Femur (tissue), 1 donor: Measurements from ENCODE around the gene PLXDC1.
A peak's percentile ranks its signal among the peaks of the same experiment; 100 is the strongest.

Experiments used
- DNase-seq: peaks from one replicate; pipeline ENCODE4 v3.0.0-alpha.2; 2017

The PLXDC1 gene

DNA sequence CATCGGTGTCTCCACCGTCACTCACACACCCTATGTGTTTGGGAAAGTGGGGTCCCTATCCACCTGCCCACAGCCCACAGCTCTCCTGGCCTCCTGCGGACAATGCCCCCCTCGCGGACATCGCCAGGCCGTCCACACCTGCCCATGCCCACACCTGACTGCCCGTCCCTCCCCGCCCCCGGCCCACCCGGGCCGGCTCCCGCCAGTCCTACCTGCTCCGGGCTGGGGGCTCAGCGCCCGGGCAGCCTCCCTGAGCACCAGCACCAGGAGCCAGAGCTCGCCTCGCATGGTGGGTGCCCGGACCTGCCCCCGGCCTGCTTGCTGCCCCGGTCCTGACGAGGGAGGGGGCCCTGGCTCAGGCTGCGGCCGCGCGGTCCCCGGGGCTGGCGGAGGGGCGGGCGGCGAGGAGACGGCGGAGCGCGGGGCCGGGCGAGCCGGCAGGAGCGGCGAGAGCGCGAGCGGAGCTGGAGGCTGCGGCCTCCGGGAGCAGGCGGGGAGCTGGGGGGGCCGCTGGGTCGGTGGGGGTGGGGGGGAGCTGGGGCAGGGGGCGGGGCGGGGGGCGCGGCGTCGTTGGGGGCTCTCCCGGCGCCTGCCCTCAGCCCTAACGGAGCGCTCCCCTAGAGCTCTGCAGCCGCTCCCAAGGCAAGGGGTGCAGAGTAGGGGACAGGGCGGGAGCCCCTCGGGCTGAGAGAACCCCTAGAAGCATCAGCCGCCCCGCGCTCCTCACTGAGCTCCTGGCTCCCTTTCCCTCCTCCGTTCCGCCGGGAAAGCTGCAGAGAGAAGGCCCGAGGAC lies at the start of gene PLXDC1:
Gene PLXDC1 (minus strand): TSS at position 488 of the 793 bp plus-strand sequence. CDS start 200 bp downstream, at position 288.
- no peak for DNase-seq

DNA sequence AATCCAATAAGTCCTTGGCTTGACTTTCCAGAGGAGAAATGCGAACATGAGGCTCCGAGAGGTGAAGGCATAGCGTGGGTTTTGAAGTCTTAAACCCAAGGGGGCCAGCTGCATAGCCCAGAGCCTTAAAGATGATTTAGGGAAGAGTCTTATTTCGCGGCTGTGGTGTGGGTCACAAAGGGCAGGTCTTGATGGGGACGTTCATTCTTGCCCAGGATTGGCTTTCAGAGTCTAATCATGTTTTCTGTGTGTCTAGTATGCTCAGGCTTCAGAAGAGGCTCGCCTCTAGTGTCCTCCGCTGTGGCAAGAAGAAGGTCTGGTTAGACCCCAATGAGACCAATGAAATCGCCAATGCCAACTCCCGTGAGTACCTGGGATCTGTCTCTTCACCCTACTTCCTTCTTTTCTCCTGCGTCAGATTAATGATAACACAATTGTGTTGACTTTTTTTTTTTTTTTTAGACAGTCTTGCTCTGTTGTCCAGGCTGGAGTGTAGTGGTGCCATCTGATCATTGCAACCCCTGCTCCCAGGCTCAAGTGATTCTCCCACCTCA lies 49.6 kb upstream of the PLXDC1 start:
- DNase-seq, result peak; percentile 9

DNA sequence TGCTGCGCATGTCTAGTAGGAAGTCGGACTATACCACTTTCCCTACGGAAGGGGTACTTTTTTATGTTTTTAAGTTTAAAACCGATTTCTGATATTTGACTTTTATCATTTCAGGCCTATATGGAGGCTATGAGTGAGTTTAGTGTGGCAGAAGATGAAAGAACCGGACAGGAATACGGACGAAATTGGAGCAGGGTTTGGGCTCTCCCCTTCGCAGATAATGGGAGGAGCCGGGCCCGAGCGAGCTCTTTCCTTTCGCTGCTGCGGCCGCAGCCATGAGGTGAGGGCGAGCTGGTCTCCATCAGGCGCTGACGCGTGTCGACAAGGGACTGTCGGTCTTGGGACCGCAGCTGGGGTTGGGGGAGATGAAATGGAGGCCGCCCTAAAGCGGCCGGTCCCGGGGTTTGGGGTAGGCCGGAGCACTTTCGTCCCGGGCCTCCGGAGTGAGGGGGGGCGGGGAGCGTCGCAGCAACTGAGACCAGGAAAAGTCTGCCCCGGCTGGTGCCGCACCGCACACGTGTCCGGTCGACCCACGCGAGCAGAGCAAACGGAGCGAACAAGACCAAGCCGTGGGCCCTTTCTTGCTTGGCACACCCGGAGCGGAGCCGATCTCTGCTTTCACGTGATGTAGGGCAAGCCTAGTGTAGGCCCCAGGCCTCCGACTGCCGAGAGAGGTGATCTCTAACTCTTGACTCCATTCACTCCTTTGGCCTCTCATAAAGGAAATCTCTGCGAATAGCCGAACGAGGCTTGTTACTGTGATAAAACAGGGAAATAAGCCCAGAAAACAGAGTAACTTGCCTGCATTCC lies 48.8 kb upstream of the PLXDC1 start, which contains the start of gene RPL19:
Gene RPL19 (plus strand): TSS at position 214 of the 810 bp plus-strand sequence. CDS start 62 bp downstream, at position 276.
- DNase-seq, result peak; percentile 85

DNA sequence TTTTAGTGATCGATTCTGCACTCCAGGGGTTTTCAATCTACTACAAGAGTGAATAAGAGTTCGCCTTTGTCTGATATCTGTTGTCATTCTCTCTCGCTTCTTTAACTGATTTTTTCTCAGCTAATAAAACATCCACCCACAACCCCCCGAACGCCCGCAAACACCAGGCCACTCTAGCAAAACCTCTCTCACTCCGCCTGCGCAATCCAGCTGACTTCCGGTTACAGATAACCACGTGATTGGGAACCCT lies 48.3 kb upstream of the PLXDC1 start:
- peak; percentile 94 for DNase-seq

DNA sequence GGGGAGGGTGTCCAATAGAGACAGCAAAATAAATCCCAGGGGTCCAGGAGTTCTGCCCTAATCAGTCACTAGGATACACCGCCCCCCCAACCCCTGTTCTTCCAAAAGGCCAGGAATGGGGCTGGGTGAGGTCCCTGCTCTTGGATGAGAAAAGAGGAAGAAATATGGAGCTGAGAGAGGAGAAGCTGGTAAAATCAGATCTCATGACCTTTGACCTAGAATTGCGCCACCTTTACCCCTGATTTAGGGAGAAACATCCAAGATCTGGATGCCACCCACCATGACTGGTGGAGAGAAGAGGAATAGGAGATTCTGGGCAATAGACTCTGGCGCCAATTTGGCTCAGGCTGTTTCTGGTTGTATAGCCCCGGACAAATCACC lies 46.7 kb upstream of the PLXDC1 start:
- no peak for DNase-seq

DNA sequence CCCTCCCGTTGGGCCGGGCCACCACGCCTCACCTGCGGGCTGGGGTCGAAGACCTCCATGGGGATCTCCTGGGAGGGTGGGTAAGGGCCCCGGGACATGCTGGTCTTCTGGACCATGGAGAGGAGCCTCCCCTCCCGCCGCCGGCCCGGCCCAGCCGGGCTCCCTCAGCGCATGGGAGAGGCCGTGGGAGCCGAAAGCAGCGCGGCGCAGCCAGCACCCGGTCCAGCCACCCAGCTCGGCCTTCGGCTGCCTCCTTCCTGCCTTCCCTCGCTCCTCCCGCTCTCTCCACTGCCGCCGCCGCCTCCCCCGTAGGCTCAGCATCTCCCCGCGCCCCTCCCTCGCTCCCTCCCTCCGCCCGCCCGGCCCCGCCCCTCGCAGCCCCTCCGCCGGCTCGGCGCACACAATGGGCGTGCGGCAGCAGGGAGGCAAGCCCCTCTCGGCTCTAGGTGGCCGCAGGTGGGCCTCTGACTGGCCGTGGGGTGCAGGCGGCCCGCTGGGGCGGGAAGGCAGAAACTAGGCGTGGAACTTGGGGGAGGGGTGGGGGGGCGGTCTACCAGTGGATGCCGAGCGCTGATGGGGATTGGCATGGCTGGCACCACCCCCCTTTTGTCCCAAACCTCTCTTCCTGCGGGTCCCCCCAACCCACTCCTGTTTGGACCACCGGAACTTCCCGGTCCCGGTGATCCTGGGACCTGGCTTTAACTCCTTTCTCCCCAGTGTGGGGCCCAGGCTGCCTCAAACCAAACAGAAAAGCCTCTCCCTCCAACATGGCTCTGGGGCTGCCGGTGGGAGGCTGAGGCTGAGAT lies 46.1 kb upstream of the PLXDC1 start, which contains the start of gene CACNB1:
Gene CACNB1 (minus strand): TSS at position 290 of the 806 bp plus-strand sequence. CDS start 174 bp downstream, at position 116.
- peak; percentile 91 for DNase-seq

DNA sequence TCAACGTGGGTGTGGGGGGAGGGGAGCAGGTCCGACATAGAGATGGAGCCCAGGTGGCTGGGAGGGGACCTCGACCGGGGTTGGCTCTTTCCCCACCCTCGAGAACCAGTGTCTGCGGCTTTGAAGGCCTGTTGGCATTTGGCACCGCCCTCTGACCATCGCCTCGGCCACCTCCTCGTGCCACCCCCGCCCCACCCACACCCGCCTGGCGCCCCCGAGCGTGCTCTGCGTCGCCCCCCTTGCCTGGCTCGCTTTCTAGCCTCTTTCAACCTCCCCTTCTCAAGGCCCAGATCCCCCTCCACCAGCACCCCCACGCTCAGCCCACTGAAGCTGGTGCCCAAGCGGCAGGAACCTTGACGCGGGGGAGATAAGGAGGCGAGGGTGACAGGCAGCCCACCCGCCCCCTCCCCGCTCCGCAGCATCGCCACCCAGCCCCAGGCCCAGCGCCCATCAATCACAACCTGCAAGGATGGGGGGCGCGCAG lies 45.4 kb upstream of the PLXDC1 start:
- DNase-seq, result peak; percentile 79

DNA sequence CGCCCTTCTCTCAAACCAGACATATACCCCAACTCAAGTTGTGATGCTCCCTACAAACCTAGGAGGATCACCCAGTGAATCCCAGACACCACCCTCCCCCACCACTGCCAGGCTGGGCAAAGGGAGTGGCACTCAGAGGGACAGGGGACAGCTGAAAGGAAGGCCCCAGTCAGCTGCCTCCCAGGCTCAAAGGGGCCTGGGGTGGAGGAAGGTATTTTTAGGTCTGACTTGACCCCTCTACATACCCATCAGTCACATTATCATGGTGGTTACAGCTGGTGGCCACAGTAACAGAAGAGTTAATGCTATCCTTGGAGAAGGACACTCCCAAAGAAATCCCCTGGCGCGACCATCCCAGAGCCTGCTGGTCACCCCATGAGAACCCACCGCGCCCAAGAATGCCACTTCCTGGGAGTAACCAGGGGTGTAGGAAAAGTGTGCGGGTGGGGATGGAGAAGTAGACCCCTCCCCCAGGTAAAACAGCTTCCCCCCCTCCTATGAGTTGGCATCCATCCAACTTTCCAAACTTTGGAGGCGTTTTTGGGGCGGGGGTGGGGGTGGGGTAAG lies 44.9 kb upstream of the PLXDC1 start:
- DNase-seq, result peak; percentile 72

DNA sequence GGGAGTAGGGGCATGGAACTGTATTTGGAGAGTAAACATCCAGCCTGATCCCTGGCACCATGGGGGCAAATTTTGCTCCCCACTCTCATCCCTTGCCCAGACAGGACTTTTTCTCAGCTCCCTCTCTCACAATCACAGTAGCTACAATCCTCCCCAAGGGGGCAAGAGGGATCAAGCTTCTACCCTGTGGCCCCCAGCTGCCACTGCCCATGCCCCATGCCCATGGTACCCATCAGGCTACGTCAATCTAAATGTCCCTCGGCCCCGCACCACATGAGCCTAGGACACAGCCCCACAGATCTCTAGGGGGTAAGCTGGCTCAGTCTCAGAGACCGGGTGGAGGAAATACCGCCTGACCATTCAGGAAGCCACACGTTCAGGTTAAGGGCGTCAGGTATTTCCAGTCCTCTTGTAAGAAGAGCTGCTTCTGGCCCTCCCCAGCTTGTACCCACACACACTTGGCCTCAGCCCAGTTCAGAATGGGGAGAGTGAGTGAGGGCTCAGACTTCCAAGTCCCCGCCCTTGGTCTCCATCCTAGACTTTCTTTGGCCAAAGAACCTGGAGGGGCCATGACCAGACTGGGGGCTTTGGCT lies 44.2 kb upstream of the PLXDC1 start:
- peak; percentile 78 for DNase-seq

DNA sequence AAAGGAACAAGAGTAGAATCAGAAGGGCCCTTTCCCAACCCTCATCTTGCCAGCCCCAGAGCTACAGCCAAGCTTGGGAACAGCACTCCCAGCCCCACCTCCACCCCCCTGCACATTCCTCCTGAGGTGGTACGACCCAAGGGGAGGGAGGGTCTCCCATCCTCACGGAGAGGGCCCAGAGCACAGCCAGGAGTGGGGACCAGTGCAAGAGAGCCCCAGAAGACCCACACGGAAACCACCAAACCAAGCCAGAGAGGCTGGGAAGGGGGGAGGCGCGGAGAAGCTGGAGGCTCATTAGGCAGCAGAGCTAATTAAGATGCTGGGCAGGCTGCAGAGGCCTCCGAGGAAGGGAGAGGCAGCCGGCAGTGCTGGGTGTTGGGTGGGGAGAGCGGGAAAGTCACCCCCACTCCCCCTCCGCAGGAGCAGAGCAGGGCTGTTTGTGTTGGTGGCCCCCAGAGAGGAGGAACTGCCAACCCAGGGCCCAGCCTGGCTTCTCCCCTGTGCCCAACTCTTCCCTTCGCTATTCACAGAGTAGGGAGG lies 43.6 kb upstream of the PLXDC1 start:
- peak; percentile 37 for DNase-seq

DNA sequence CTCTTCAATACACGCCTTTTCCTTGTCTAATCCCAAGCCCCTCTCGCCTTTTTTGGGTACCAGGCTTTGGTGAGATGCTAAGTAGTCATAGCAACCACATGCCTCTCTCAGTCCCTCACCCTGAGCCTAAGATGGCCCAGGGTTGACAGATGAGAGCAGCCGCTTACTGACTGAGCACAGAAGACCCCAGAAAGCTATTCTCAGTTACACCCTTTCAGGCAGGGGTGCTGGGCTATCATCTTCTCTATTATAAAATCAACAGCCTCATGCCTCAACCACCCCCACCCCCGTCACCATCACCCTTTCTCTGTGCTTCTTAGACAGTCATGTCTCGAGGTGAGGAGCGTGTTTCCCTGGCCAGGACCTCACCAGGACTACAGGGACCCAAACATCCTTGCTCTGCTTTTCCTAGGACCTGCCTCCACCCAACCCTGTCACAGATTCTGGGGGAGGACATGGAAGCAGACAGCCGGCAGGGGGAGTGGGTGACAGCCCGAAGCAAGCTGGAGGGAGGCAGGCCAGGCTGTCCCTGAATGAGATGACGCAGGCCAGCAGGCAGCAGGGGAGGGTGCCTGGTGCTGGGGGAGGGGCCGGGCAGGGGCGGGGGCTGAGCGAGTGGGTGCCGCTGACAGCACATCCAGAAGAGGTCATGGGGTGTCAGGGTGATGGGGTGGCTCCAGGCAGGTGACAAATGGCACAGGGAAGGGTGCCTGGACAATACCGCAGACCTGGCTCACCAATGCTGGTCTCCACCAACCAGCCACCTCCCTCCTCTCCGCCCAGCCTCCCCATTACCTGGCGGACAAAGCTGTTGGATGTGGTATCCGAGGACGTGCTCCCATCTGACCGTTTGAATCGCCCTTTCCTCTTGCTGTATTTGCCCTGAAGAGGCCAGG lies 42.9 kb upstream of the PLXDC1 start:
- DNase-seq, result peak; percentile 78

DNA sequence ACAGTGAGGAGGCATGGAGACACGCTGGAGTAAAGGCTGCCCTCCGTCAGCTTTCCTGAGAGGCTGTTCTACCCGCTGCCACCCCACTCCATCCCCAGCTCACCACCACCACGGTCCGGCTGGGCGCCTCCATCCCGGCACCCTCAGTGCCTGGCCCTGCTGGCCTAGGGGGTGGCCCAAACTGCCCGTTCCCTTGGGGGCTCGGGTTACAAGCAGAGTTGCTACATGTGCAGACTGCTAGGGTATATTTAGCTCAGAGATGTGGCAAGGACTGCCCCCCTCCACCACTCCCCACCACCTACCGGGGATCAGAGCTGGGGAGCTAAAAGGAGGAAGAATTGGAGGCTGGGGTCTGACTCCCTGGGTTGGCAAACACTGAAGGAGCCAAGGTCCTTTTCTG lies 41.9 kb upstream of the PLXDC1 start:
- peak; percentile 50 for DNase-seq

DNA sequence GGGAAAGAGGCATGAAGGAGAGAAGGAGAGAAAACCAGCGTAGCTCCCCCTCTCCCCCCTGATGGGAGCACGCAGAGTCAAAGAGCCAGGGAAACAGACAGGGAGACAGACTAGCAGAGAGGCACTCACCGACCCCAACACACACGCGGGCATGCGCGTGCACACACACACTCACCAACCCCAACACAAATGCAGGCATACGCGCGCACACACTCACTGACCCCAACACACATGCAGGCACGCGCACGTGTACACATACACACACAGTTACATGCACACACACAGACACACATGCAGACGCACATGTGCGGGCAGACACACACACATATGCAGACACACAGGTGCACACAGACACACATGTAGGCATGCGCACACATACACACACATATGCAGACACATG lies 41.5 kb upstream of the PLXDC1 start:
- DNase-seq, result no peak

DNA sequence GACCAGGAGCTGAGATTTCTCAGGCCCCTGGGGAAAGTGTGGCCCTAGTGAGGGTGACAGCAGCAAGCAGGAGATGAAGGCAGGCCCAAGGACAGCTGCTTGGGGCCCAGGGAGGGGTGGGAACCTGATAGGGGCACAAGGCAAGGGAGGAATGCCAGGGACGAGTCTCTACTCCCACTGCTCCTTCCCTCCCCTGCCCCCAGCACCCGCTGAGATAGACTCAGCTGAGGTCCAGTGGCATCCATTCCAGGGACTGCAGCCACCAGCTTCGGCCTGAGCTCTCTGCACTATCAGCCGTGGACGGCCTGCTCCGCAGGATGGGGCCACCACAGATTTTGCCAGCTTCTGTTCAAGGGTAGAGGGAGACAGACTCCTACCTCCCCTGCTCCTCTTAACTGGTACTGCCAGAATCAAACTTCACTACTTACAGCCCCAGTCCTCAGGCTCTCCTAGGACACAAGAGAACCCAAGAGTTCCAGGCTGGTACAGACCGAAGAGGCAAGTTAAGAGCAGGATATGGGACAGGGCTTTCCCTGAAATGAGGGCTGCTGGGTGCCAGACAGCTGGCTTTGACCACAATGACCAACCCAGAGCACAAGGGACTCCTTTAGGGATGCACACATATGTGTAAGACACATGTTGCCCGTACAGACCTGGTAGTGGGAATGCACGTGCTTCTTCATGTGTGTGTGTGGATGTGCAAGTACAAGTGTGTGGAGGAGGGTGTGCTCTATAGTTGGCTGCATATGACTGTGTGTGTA lies 40.5 kb upstream of the PLXDC1 start:
- peak; percentile 59 for DNase-seq

DNA sequence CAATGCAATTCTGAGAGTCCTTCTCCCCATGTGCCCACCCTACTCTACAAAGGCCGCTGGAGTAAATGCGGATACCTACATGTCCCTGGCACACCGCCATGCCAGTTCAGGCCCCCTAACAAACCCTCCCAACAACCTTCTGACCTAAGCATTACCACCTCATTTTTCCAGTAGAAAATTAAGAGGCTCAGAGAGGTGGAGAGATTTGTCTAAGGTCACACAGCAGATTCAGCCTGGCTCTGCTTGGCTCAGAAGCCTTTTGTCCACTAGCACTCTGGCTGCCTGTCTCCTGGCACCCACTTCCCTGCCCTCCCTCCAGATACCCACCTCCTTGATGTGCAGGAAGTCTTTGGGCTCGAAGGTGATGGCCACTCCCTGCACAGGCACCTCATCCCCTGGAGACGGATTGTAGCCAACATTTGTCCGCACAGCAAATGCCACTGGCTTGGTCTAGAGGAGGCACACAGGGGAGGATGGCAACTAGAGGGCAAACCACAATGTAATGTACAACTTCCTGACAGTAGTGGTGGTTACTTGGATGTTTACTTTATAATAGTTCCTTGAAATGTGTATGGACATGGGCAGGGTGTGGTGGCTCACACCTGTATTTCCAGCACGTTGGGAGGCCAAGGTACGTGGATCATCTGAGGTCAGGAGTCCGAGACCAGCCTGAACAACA lies 35.9 kb upstream of the PLXDC1 start:
- no peak for DNase-seq

DNA sequence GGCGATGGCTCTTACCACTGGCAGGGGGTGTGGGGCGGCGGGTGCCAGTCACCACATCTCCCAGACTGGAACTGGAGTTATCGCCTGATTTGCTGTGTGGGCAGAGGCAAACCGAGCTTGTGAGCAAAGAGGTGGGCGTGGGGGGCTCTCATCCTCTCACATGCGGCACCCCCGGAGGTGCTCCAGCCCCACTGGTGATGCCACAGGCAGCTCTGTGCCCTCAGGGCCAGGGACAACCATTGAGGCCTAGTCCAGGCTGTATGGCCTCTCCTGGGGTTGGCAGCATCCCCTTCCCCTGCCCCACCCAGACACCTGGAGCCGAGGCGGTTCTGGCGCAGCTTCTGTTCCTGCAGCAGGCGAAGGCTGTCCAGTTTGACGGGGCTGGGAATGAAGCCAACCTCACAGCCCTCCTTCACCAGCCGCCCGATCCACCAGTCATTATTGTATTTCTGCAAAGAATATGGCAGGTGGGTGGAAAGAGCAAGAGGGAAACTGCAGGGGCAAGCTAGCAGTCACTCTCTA lies 35.1 kb upstream of the PLXDC1 start:
- no peak for DNase-seq

DNA sequence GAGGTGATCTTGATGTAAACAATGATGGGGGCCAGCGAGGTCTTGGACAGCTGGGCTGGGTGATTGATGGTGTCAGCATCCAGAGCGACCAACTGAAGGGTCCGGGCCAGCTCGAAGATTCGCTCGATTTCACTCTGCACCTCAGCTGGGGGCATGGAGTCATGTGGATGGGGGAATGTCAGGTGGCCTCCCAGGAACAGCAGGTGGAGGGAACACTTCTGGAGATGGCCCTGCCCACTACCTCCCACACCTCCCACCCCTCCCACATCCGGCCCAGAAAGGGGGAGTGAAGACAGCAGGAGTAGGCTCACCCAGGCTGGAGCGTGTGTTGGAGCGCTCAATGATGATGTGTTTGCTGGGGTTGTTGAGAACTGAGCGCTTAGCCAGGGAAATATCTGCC lies 32.3 kb upstream of the PLXDC1 start:
- DNase-seq, result no peak

DNA sequence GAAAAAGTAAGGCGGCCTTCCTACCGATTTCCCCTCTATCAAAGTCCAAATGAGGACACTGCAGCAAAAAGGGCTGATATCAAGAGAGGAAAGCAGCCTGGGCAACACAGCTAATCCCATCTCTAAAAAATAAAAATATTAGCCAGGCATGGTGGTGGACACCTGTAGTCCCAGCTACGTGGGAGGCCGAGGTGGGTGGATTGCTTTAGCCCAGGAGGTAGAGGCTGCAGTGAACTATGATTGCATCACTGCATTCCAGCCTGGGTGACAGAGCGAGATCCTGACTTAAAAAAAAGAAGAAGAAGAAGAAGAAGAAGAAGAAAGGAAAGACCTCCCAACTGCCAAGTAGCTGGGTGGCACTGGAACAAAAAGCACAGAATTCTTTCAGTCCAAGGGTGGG lies 31.6 kb upstream of the PLXDC1 start:
- no peak for DNase-seq

DNA sequence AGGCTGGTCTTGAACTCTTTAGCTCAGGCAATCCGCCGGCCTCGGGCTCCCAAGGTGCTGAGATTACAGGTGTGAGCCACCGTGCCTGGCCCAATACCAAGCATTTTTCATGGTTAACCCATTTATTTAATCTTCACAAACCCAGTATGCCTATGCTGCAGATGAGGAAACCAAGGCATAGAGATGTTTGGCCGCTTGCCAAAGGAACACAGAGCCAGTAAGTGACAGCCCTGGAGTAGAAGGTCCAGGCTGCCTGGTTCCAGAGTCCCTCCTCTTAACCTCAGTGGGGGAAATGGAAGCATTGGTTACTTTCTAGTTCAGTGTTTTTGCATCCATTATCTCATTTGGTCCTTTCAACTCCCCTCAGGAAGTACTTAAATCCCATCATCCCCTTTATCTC lies 29.9 kb upstream of the PLXDC1 start:
- no peak for DNase-seq
